K562 (cell line): Measurements from ENCODE around the gene CSF1R. TPM values are rescaled to one million over a fixed set of nuclear protein-coding genes. Genes with fewer than 3 reads are reported as not detected.

Source experiments
- ATAC-seq: fragments of 200-7000 bp; cut with Tn5 transposase; 3 replicates; pipeline ENCODE4 v1.9.1; 2020; ENCODE audit warnings: moderate library complexity
- BruUV-seq: library from RNA; stranded (reverse); fragments of 400-500 nt; replicated peaks from 2 replicates; lab custom pipeline; 2021; lab: Mats Ljungman, UMichigan
- CTCF ChIA-PET: fragments of 300-600 bp; formaldehyde crosslinking; extraction: SDS; loops from one replicate; lab custom pipeline; 2021; ENCODE audit warnings: low intra/inter-chr PET ratio; lab: Yijun Ruan, JAX
- POLR2A ChIA-PET: fragments of 300-600, 350-650 bp; sonication (Branson Sonifier 250); formaldehyde crosslinking; extraction: SDS; loops from one replicate; lab custom pipeline; 2021; ENCODE audit warnings: antibody characterized with exemption, inconsistent platforms; lab: Yijun Ruan, JAX
- DNase-seq, 4 experiments: peaks; one replicate each; pipeline versions ENCODE4 v3.0.0 to v3.0.0-alpha.2; 2011 to 2018; ENCODE audit warnings: low spot score in 3 of 4, mixed read lengths in 3 of 4; ENCODE audit errors: extremely low read depth in 1 of 4
- FAIRE-seq: peaks from 2 replicates; lab custom pipeline; 2011; peaks lifted over from hg19 to GRCh38; lab: Jason Lieb, UNC
- H2AFZ ChIP-seq: 2 replicates; pipeline ENCODE4 v1.6.0; 2011; ENCODE audit warnings: low read depth, low read length, control low read depth, inconsistent platforms
- H3K27ac ChIP-seq: fragments of 200-600 bp; 3 replicates; pipeline ENCODE4 v1.8.0; 2011; ENCODE audit warnings: low read depth, mild to moderate bottlenecking, control low read depth, inconsistent platforms, low read length, moderate library complexity, mixed read lengths; ENCODE audit errors: extremely low read depth
- H3K27me3 ChIP-seq, 2 experiments: fragments of 300-600 bp in 1 of 2; 2 replicates in 1 of 2; 3 replicates in 1 of 2; pipeline versions ENCODE4 v1.6.0 to v1.8.0; 2011; ENCODE audit warnings: inconsistent platforms in 2 of 2, low read length in 2 of 2, mild to moderate bottlenecking in 1 of 2, mixed read lengths in 1 of 2, moderate library complexity in 1 of 2; ENCODE audit not compliant: control insufficient read depth in 2 of 2, insufficient read depth in 2 of 2
- H3K36me3 ChIP-seq: fragments of 300-600 bp; 3 replicates; pipeline ENCODE4 v1.8.0; 2011; ENCODE audit warnings: mild to moderate bottlenecking, low read length, inconsistent platforms; ENCODE audit not compliant: control insufficient read depth, insufficient read depth
- H3K4me1 ChIP-seq, 2 experiments: fragments of 200-600 bp in 1 of 2; replicated peaks in 1 of 2; 2 replicates in 1 of 2; 3 replicates in 1 of 2; pipeline versions ENCODE4 v1.5.1 to v1.8.0; 2011; ENCODE audit warnings: inconsistent platforms in 2 of 2, low read length in 2 of 2, mild to moderate bottlenecking in 1 of 2, mixed read lengths in 1 of 2, moderate library complexity in 1 of 2; ENCODE audit not compliant: control insufficient read depth in 2 of 2, insufficient read depth in 2 of 2
- H3K4me2 ChIP-seq: 2 replicates; pipeline ENCODE4 v1.6.1; 2011; ENCODE audit warnings: low read length, control low read depth, inconsistent platforms, mixed read lengths; ENCODE audit not compliant: insufficient read depth
- H3K4me3 ChIP-seq: fragments of 200-600 bp; sonication (generic), shearing (Covaris generic); 2 replicates; pipeline ENCODE4 v1.5.1; 2016; ENCODE audit warnings: control low read depth, inconsistent platforms
- H3K79me2 ChIP-seq: fragments of 200-600 bp; 3 replicates; pipeline ENCODE4 v1.8.0; 2011; ENCODE audit warnings: low read length, inconsistent platforms; ENCODE audit not compliant: control insufficient read depth, insufficient read depth
- H3K9ac ChIP-seq, 2 experiments: 2 replicates each; pipeline versions ENCODE4 v1.6.0 to v1.6.1; 2011; ENCODE audit warnings: low read depth in 2 of 2, low read length in 2 of 2, control low read depth in 1 of 2, inconsistent platforms in 1 of 2, mild to moderate bottlenecking in 1 of 2, mixed read lengths in 1 of 2; ENCODE audit not compliant: insufficient read depth in 1 of 2
- H3K9me1 ChIP-seq: one replicate; pipeline ENCODE4 v1.6.0; 2011; ENCODE audit warnings: inconsistent platforms, mild to moderate bottlenecking, low read length, moderate library complexity; ENCODE audit not compliant: control insufficient read depth, insufficient read depth
- H3K9me3 ChIP-seq: replicated peaks from 2 replicates; pipeline ENCODE4 v1.5.1; 2011; ENCODE audit warnings: low read depth, low read length, inconsistent platforms; ENCODE audit not compliant: control insufficient read depth, insufficient read depth
- H4K20me1 ChIP-seq: replicated peaks from 2 replicates; pipeline ENCODE4 v1.6.1; 2011; ENCODE audit warnings: low read length, inconsistent platforms, mixed read lengths; ENCODE audit not compliant: control insufficient read depth, insufficient read depth
- CAMTA2 ChIP-seq: fragments of 250-450 bp; sonication (Bioruptor Pico); conservative IDR thresholded peaks from 2 replicates; pipeline ENCODE4 v1.5.1; 2022
- CREB5 ChIP-seq: fragments of 250-450 bp; sonication (Bioruptor Pico); IDR thresholded peaks from 2 replicates; pipeline ENCODE4 v1.5.0; 2020; ENCODE audit warnings: mild to moderate bottlenecking
- HDGF ChIP-seq: fragments of 450-650 bp; IDR thresholded peaks from 2 replicates; pipeline ENCODE4 v1.6.1; 2016
- HES1 ChIP-seq: fragments of 450-650 bp; IDR thresholded peaks from 2 replicates; pipeline ENCODE4 v1.6.1; 2016; ENCODE audit warnings: low read depth, mild to moderate bottlenecking, moderate library complexity
- HMBOX1 ChIP-seq: sonication (generic); IDR thresholded peaks from 2 replicates; pipeline ENCODE4 v1.6.1; 2016
- ILK ChIP-seq: fragments of 450-650 bp; IDR thresholded peaks from 2 replicates; pipeline ENCODE4 v1.6.1; 2016; ENCODE audit warnings: missing genetic modification characterization, low read depth, mild to moderate bottlenecking, missing compliant biosample characterization, moderate library complexity, borderline replicate concordance
- NCOR1 ChIP-seq: fragments of 450-650 bp; IDR thresholded peaks from 2 replicates; pipeline ENCODE4 v1.6.1; 2016; ENCODE audit warnings: mild to moderate bottlenecking, moderate library complexity
- NUFIP1 ChIP-seq: fragments of 450-650 bp; IDR thresholded peaks from 2 replicates; pipeline ENCODE4 v1.6.1; 2018; ENCODE audit not compliant: partially characterized antibody
- POLR2AphosphoS2 ChIP-seq: IDR thresholded peaks from 2 replicates; pipeline ENCODE4 v1.6.1; 2012; ENCODE audit warnings: low read length, improper control_type of control experiment
- PPARD ChIP-seq: fragments of 250-450 bp; sonication (Bioruptor Pico); IDR thresholded peaks from 2 replicates; pipeline ENCODE4 v1.8.0; 2022; ENCODE audit warnings: inconsistent platforms, mild to moderate bottlenecking, moderate library complexity
- SMARCC2 ChIP-seq: fragments of 450-650 bp; IDR thresholded peaks from 2 replicates; pipeline ENCODE4 v1.6.1; 2017; ENCODE audit warnings: antibody characterized with exemption, moderate library complexity, mild to moderate bottlenecking, low read depth
- SNIP1 ChIP-seq: fragments of 450-650 bp; IDR thresholded peaks from 2 replicates; pipeline ENCODE4 v1.7.1; 2017; ENCODE audit warnings: low read depth, mild to moderate bottlenecking
- SUPT5H ChIP-seq: fragments of 450-650 bp; IDR thresholded peaks from 2 replicates; pipeline ENCODE4 v1.6.1; 2016
- TARDBP ChIP-seq: fragments of 450-650 bp; IDR thresholded peaks from 2 replicates; pipeline ENCODE4 v1.6.1; 2016
- XRCC4 ChIP-seq: IDR thresholded peaks from one replicate; pipeline ENCODE4 v1.6.1; 2011; ENCODE audit not compliant: insufficient read depth, insufficient read length; ENCODE audit errors: extremely low read depth
- ZNF23 ChIP-seq: fragments of 250-450 bp; sonication (Bioruptor Pico); IDR thresholded peaks from 2 replicates; pipeline ENCODE4 v1.4.0; 2020; ENCODE audit warnings: mild to moderate bottlenecking
- ZNF511 ChIP-seq: sonication (generic); formaldehyde crosslinking; IDR thresholded peaks from 2 replicates; pipeline ENCODE4 v1.8.0; 2022; ENCODE audit warnings: mild to moderate bottlenecking, missing genetic modification reagents
- ZNF586 ChIP-seq: fragments of 450-650 bp; formaldehyde crosslinking; conservative IDR thresholded peaks from 2 replicates; pipeline ENCODE4 v1.4.0; 2020; ENCODE audit warnings: mild to moderate bottlenecking, moderate library complexity
- ZNF740 ChIP-seq, 3 experiments: fragments of 200-800 bp in 1 of 3; sonication (Bioruptor generic) in 1 of 3; sonication (generic) in 1 of 3; formaldehyde crosslinking in 1 of 3; IDR thresholded peaks; 2 replicates each; pipeline versions ENCODE4 v1.6.1 to v1.8.0; 2016 to 2022; ENCODE audit warnings: mild to moderate bottlenecking in 2 of 3, missing compliant biosample characterization in 2 of 3, missing genetic modification characterization in 2 of 3, missing genetic modification reagents in 1 of 3
- WGBS: fragments of 100-300 bp; shearing (Covaris generic); methylation state at CpG from one replicate; pipeline ENCODE4 v1.1.6; 2016; ENCODE audit warnings: low coverage, mixed read lengths; ENCODE audit not compliant: insufficient coverage; ENCODE audit errors: missing lambda C conversion rate; 5-methylcytosine and 5-hydroxymethylcytosine counted together
- in situ Hi-C: fragments of 300-500 bp; cut with MboI; formaldehyde crosslinking; loops from 4 replicates; pipeline ENCODE4 v1.15.0; 2018; ENCODE audit warnings: inconsistent platforms, mixed read lengths
- intact Hi-C: fragments of 100-400 bp; cut with micrococcal nuclease; formaldehyde crosslinking; loops from 2 replicates; pipeline ENCODE4 v1.14.2; 2022
- polyA plus RNA-seq, 8 experiments: library from polyadenylated mRNA; depleted of rRNA in 4 of 8; stranded (reverse) in 5 of 8; unstranded in 3 of 8; fragments of >200 nt; fragmentation: Nextera tagmentation in 2 of 8; fragmentation: Illumina TruSeq in 1 of 8; extraction: Ambion mirVana in 2 of 8; extraction: Trizol in 1 of 8; gene quantifications; 2 replicates each; pipeline versions ENCODE4 v1.2.1 to v1.2.3, GENCODE V29; 2011 to 2014; ENCODE audit warnings: inconsistent platforms in 1 of 8, missing spikeins in 1 of 8
- total RNA-seq, 7 experiments: library from RNA; depleted of rRNA in 6 of 7; stranded (reverse); fragments of >200 nt in 6 of 7; fragmentation: Illumina TruSeq in 2 of 7; extraction: Trizol in 2 of 7; gene quantifications; 2 replicates each; pipeline versions ENCODE4 v1.2.1 to v1.2.3, GENCODE V29; 2011 to 2021; ENCODE audit warnings: low replicate concordance in 1 of 7

CSF1R gene
- total and polyA plus RNA-seq, 9 of the 15 experiments (the other 6 are each of a cell fraction or from before 2014, with no cell fraction given), result 0.03 to 0.64 (median 0.20) TPM; not detected in 6

GRCh38 chr5:150042459-150042858 lies 43.9 kb downstream of the CSF1R start:
- FAIRE-seq (no peak), DNase-seq (no peak), ATAC-seq (no peak)
- H3K4me2 ChIP-seq, result no peak overlapping the region
- 85% methylated on average over 3 of the region's 3 CpGs for WGBS
- peaks cover 91% of the 10 kb centered on the region for H3K36me3 ChIP-seq
- H3K4me1 ChIP-seq, result peaks cover 4 to 14% of the 10 kb centered on the region in 2 experiments; a peak in 4 of 5 replicates
- no peaks in the 10 kb centered on the region for H3K79me2 ChIP-seq
- H3K9ac ChIP-seq, result no peak overlapping the region
- no peaks in the 10 kb centered on the region for H4K20me1 ChIP-seq
- TF ChIP-seq PPARD (CRISPR knock-in tag), result no peak
- TF ChIP-seq NUFIP1, result no peak
- no peak for TF ChIP-seq NCOR1
- TF ChIP-seq ILK (tag), result no peak
- TF ChIP-seq TARDBP, result no peak
- TF ChIP-seq SNIP1, result no peak
- no peak for TF ChIP-seq XRCC4
- no peak for TF ChIP-seq SUPT5H
- TF ChIP-seq ZNF740 (CRISPR knock-in tag; IDR thresholded peaks at IDR 0.05), result no peak
- TF ChIP-seq ZNF740 (tag; IDR thresholded peaks at IDR 0.05), result no peak
- TF ChIP-seq ZNF23 (CRISPR knock-in tag), result no peak
- no peak for TF ChIP-seq HMBOX1
- TF ChIP-seq HDGF, result no peak
- TF ChIP-seq HES1, result no peak
- TF ChIP-seq ZNF511 (CRISPR knock-in tag), result no peak
- no peak for TF ChIP-seq ZNF586 (CRISPR knock-in tag)
- no peak for TF ChIP-seq POLR2AphosphoS2
- TF ChIP-seq SMARCC2, result no peak
- no peak for TF ChIP-seq CAMTA2
- TF ChIP-seq CREB5, result no peak
- H3K4me3 ChIP-seq, result no peak overlapping the region
- intact Hi-C loops (no loop called here), in situ Hi-C loops (no loop called here)
- H3K9me3 ChIP-seq, result no peaks in the 10 kb centered on the region
- H3K9me1 ChIP-seq, result peaks cover 3% of the 10 kb centered on the region
- H3K27ac ChIP-seq, result no peak overlapping the region
- CTCF ChIA-PET, result no interaction called here
- no peaks in the 10 kb centered on the region for H3K27me3 ChIP-seq
- BruUV-seq, result no TSS peak
- H2AFZ ChIP-seq, result no peak overlapping the region
- POLR2A ChIA-PET, result interaction anchor here (0.6 to 2.9 kb wide), 4 partner anchors 11 to 572 kb away, joined by 3 to 13 read pairs (median 4); no protein-coding TSS in a partner anchor
